Activated naive CD8-positive, alpha-beta T cell treated with anti-CD3 and anti-CD28 coated beads, Interleukin-2, amount 50 U/mL, for 24 hours (primary cell): ENCODE measurements around the gene CPNE2.
A peak's percentile ranks its signal among the peaks of the same experiment; 100 is the strongest.

ENCODE experiments used
- ATAC-seq: fragments of 150-1000 bp; cut with Tn5 transposase; one replicate; pipeline ENCODE4 v1.10.0; 2021
- DNase-seq: peaks from one replicate; pipeline ENCODE4 v3.0.0; 2021
- H3K27ac Mint-ChIP-seq: one replicate; pipeline ENCODE4 v1.8.0; 2021; ENCODE audit warnings: mild to moderate bottlenecking, mixed read lengths
- H3K27me3 Mint-ChIP-seq: one replicate; pipeline ENCODE4 v1.8.0; 2021; ENCODE audit warnings: mixed read lengths
- H3K36me3 Mint-ChIP-seq: one replicate; pipeline ENCODE4 v1.8.0; 2021; ENCODE audit warnings: low read depth, mixed read lengths
- H3K4me1 Mint-ChIP-seq: one replicate; pipeline ENCODE4 v1.8.0; 2021; ENCODE audit warnings: mixed read lengths
- H3K4me3 Mint-ChIP-seq: one replicate; pipeline ENCODE4 v1.8.0; 2021; ENCODE audit warnings: mild to moderate bottlenecking, moderate library complexity, mixed read lengths
- H3K9me3 Mint-ChIP-seq: one replicate; pipeline ENCODE4 v1.8.0; 2021; ENCODE audit warnings: mixed read lengths

Gene CPNE2

DNA sequence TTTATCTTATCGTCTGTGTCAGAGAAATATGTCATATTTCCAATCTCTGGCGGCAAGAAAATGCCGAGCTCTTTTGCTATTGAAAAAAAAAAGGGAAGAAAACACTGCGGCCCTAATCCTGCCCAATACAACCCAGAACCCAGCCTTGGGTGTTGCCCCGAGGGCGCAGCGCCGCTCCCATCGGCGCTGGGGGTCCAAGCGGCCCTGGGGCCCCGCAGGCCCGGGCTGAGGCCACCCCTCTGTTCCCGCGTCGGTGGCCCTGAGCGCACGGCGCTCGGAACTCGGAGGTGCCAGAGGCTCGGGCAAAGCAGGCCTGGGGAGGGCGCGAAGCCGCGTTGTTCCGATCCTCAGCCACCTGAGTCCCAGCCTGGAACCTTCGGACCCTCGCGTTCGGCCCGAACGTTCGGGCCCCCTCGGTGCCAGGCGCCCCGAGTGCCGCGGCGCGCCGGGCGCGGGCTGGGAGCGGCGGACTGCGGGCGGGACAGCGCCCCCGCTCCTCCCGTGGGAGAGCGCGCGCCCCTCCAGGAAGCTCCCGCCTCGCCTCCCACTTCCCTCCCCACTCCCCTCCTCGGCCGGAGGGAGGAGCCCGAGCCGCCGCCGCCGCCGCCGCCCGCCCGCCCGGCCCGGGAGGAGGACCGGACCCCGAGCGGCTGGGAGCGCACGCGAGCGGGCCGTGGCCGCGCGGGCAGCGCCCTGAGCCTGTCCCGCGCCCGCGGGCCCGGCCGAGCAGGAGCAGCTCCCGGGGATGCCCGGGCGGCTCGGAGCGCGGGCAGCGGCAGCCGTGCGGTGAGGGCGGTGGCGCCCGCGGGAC lies at the start of gene CPNE2:
Gene CPNE2 (plus strand): TSS at position 609 of the 811 bp plus-strand sequence. CDS start 18,160 bp downstream, outside the sequence.
- Mint-ChIP-seq H3K9me3 (no peaks in the 10 kb centered on the region), H3K27ac (peak within 1 kb of the TSS; percentile 39), H3K4me3 (peak within 1 kb of the TSS; percentile 68), H3K36me3 (no peaks in the 10 kb centered on the region), H3K27me3 (peaks cover 12% of the 10 kb centered on the region), H3K4me1 (peaks cover 14% of the 10 kb centered on the region)
- ATAC-seq: peak; percentile 56
- DNase-seq: peak; percentile 49

DNA sequence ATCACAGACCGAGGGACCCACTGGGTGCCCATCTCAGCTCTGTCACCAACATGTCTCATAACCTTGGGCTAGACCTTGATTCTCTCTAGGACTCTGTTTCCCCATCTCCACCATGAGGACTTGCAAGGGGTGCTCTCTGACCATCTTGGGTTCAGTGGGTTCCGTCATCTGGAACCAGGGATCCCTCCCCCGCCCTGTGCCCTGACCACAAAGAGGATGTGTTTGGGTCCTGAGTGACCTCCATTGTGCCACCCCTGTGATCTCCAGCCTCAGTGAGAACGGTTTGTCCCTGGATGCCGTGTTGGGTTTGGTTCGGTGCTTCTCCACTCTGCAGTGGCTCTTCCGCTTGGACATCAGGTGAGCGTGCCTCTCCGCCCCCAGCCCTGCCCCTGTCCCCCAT lies 49.1 kb upstream of the CPNE2 start:
- Mint-ChIP-seq H3K4me3 (peak overlapping the region; percentile 11), H3K9me3 (no peaks in the 10 kb centered on the region), H3K27me3 (no peaks in the 10 kb centered on the region), H3K27ac (peak overlapping the region; percentile 97), H3K4me1 (peaks cover 85% of the 10 kb centered on the region), H3K36me3 (peaks cover 56% of the 10 kb centered on the region)
- ATAC-seq: no peak
- no peak for DNase-seq

DNA sequence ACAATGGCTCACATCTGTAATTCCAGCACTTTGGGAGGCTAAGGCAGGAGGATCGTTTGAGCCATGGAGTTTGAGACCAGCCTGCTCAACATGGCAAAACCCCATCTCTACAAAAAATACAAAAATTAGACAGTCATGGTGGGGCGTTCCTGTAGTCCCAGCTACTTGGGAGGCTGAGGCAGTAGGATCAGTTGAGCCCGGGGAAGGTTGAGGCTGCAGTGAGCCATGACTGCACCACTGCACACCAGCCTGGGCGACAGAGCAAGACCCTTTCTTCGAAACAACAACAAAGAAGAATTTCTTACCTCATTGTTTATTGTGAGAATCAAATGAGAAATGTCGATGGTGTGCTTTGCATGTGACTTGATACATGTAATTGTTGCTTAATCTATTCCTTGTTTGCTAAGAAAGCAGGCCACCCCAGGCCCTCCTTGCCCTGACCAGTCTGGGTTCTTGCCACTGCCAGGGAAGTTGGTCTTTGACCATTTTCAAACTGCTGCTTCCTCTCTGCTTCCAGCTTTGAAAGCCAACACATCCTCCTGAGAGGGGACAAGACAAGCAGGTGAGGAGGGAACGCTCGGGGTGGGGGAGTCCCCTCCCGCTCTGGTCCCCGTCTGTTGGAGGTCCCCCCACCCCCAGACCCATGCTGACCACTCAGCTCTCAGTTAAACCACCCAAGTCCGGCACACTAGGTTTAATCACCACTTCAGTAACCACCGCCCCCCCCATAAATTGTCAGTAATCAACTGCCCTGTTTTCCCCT lies 47.3 kb upstream of the CPNE2 start:
- Mint-ChIP-seq H3K9me3 (no peaks in the 10 kb centered on the region), H3K4me1 (peaks cover 78% of the 10 kb centered on the region), H3K27ac (peak overlapping the region; percentile 76), H3K36me3 (peaks cover 51% of the 10 kb centered on the region), H3K4me3 (no peak overlapping the region), H3K27me3 (no peaks in the 10 kb centered on the region)
- DNase-seq (no peak), ATAC-seq (no peak)

DNA sequence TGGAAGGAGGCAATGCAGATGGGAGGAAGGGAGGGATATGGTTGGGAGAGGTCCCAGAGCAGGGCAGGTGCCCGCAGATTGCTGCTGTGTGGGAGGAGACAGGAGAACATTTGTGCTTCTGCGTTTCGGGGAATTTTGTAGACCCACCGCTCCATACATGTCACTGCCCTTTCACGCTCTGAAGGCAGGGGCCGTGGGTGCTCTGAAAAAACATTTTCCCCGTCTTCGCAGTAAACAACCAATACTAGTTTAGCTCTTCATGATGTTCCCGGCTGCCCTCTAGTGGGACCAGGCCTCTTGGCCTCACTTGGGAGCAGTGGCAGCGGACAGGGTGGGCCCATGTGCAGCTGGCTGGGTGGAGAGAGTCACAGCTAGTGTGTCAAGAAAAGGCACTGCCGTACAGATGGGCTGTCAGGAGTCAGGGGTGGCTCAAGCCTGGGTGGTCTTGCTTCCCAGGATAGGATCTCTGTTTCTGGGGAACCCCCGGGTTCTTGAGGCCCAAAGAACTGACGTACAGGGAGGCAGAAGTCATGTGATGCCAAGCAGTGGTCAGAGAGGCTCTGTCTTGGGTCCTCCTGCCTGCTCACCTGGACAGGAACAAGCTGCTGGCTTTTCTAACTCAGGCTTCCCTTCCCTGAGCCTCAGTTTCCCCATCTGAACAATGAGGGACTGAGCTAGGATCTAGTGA lies 46.5 kb upstream of the CPNE2 start:
- ATAC-seq (no peak), DNase-seq (peak; percentile 43)
- peaks cover 78% of the 10 kb centered on the region for H3K4me1 Mint-ChIP-seq
- H3K4me3 Mint-ChIP-seq: no peak overlapping the region
- no peaks in the 10 kb centered on the region for H3K9me3 Mint-ChIP-seq
- H3K27ac Mint-ChIP-seq: peak overlapping the region; percentile 76
- peaks cover 51% of the 10 kb centered on the region for H3K36me3 Mint-ChIP-seq
- no peaks in the 10 kb centered on the region for H3K27me3 Mint-ChIP-seq

DNA sequence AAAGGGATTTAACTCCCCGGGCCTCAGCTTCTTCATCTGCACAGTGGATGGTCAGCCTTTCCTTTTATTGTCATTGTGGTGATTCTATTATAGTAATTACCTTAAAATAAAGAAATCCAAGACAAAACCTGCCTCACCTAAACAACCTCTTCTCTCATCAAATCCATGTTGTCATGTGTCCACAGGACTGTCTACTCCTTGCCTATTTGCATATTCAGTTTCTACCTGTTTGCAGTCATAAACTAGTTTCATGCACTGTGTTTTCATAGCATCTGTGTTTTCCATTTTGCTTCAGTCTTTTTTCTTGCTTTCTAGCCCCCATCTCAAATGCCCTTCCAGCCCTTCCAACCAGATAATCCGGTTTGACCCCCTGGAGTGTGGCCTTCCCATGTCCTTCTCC lies 44.3 kb upstream of the CPNE2 start:
- peak overlapping the region; percentile 43 for H3K27ac Mint-ChIP-seq
- no peaks in the 10 kb centered on the region for H3K9me3 Mint-ChIP-seq
- DNase-seq: no peak
- H3K4me3 Mint-ChIP-seq: no peak overlapping the region
- H3K36me3 Mint-ChIP-seq: peaks cover 58% of the 10 kb centered on the region
- H3K27me3 Mint-ChIP-seq: no peaks in the 10 kb centered on the region
- no peak for ATAC-seq
- H3K4me1 Mint-ChIP-seq: peaks cover 78% of the 10 kb centered on the region

DNA sequence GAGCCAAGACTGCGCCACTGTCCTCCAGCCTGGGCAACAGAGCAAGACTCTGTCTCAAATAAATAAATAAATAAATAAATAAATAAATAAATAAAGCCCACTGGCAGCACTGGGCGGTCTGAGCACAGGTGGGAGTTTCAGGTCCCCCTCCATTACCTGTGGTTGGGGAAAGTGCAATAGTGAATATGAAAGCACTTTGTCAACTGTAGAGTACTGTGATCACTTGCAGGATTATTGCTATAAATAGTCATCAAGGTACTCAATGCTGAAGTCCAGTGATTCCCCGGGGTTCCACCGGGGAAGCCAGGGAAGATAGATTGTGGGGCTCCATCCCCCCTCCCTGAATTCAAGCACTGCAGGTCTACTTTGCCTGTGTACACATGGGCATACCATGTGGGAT lies 42.7 kb upstream of the CPNE2 start:
- Mint-ChIP-seq H3K9me3 (no peaks in the 10 kb centered on the region), H3K27ac (peak overlapping the region; percentile 94), H3K36me3 (peaks cover 57% of the 10 kb centered on the region), H3K4me1 (peaks cover 73% of the 10 kb centered on the region), H3K4me3 (no peak overlapping the region), H3K27me3 (no peaks in the 10 kb centered on the region)
- no peak for DNase-seq
- ATAC-seq: peak; percentile 35

DNA sequence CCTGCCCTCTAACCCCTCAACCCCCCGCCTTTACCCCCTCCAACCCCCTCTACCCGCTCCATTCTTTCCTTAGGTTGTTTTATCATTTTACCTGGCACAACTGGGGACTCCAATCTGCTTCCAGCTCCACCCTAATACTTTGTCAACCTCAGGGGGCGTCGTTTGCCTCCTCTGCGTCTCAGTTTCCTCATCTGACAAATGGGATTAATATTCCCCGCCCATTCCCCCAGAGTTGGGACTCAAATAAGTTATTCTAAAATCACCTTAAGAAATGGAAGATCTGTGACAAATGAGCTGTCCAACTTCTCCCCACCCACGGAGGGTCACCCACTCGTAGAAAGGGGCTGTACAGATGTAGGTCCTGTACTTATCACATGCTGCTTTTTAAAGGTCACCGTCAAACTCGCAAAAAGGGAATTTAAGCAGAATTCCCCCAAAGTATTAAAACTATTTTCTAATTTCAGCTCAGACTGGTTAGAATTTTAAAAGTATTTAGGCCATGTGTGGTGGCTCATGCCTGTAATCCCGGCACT lies 40.6 kb upstream of the CPNE2 start:
- H3K27ac Mint-ChIP-seq: peak overlapping the region; percentile 94
- DNase-seq (peak; percentile 54), ATAC-seq (peak; percentile 57)
- H3K9me3 Mint-ChIP-seq: no peaks in the 10 kb centered on the region
- H3K4me1 Mint-ChIP-seq: peaks cover 58% of the 10 kb centered on the region
- H3K27me3 Mint-ChIP-seq: no peaks in the 10 kb centered on the region
- peaks cover 59% of the 10 kb centered on the region for H3K36me3 Mint-ChIP-seq
- peak overlapping the region; percentile 59 for H3K4me3 Mint-ChIP-seq

DNA sequence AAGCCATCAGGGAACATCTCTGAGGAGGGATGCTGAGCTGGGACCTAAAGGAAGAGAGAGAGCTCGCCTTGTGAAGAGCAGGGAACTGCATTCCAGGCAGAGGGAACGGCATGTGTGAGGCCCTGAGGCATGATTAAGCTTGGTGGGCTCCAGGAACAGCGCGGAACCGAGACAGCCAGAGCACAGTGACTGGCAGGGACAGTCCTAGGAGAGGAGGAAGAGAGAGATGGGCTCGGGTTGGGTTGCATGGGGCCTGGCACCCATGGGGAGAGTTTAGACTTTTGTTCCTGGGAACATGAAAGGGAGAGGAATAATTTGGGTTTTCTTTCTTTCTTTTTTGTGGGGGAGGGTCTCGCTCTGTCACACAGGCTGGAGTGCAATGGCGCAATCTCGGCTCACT lies 39.2 kb upstream of the CPNE2 start:
- no peak for ATAC-seq
- H3K27me3 Mint-ChIP-seq: no peaks in the 10 kb centered on the region
- H3K4me3 Mint-ChIP-seq: no peak overlapping the region
- peak overlapping the region; percentile 94 for H3K27ac Mint-ChIP-seq
- no peaks in the 10 kb centered on the region for H3K9me3 Mint-ChIP-seq
- H3K36me3 Mint-ChIP-seq: peaks cover 57% of the 10 kb centered on the region
- peaks cover 54% of the 10 kb centered on the region for H3K4me1 Mint-ChIP-seq
- DNase-seq: no peak

DNA sequence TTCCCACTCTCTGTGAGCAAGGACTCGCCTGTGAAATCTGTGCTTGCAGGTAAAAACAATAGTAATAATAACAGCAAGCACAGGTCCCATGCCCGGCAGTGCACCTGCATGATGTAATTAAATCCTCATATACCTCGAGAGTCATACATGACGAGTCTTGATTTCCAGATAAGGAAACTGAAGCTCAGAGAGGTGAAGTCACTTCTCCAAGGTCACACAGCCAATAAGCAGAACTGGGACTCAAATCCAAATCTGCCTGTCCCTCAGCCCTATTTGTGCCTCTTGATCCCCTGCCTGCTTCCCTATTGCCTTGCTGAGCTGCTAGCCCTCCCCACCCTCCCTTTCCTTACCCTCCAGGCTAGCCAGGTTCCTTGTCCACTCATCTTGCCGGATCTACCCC lies 38.0 kb upstream of the CPNE2 start:
- H3K4me1 Mint-ChIP-seq: peaks cover 48% of the 10 kb centered on the region
- peak overlapping the region; percentile 94 for H3K27ac Mint-ChIP-seq
- H3K36me3 Mint-ChIP-seq: peaks cover 55% of the 10 kb centered on the region
- no peaks in the 10 kb centered on the region for H3K9me3 Mint-ChIP-seq
- no peaks in the 10 kb centered on the region for H3K27me3 Mint-ChIP-seq
- no peak for ATAC-seq
- no peak for DNase-seq
- no peak overlapping the region for H3K4me3 Mint-ChIP-seq

DNA sequence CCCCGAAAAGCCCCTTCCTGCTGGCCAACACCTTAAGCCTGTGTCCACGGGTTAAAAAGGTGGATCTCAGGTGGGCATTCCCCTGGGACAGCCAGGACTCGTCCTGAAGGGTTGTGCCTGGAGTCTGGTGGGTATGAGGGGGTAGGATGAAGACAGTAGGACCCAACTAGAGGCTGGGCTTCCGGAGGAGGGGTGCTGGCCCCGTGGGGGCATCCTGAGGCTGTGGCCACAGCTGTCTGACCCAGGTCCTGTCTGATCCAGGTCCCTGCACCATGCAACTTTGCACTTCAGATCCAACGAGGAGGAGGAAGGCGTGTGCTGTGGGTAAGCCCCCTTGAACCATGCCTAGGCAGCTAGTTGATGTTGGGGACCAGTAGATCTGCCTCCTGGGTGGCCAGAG lies 37.6 kb upstream of the CPNE2 start:
- DNase-seq (no peak), ATAC-seq (no peak)
- Mint-ChIP-seq H3K27ac (no peak overlapping the region), H3K4me1 (peaks cover 50% of the 10 kb centered on the region), H3K27me3 (no peaks in the 10 kb centered on the region), H3K4me3 (no peak overlapping the region), H3K36me3 (peaks cover 58% of the 10 kb centered on the region), H3K9me3 (no peaks in the 10 kb centered on the region)

DNA sequence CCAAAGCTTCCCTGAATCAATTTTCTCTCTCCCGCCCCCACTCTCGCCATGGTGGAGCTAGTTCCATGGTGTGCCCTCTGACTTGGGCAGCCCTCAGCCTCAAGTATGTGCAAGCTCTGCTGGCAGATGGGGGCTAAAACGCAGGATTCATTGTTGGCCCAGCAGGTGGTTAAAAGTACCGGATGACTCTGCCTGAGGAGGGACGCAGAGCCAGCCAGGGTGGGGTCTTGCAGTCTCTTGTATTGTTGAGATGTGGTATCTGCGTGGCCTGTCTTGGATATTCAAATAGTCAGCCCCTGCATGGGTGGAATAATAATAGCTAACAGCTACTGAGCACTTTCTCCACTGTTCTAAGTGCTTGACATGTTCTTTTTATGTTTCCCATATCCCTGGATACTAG lies 36.7 kb upstream of the CPNE2 start:
- DNase-seq: no peak
- Mint-ChIP-seq H3K9me3 (no peaks in the 10 kb centered on the region), H3K4me1 (peaks cover 49% of the 10 kb centered on the region), H3K27ac (no peak overlapping the region), H3K36me3 (peaks cover 63% of the 10 kb centered on the region), H3K4me3 (no peak overlapping the region), H3K27me3 (no peaks in the 10 kb centered on the region)
- ATAC-seq: no peak

DNA sequence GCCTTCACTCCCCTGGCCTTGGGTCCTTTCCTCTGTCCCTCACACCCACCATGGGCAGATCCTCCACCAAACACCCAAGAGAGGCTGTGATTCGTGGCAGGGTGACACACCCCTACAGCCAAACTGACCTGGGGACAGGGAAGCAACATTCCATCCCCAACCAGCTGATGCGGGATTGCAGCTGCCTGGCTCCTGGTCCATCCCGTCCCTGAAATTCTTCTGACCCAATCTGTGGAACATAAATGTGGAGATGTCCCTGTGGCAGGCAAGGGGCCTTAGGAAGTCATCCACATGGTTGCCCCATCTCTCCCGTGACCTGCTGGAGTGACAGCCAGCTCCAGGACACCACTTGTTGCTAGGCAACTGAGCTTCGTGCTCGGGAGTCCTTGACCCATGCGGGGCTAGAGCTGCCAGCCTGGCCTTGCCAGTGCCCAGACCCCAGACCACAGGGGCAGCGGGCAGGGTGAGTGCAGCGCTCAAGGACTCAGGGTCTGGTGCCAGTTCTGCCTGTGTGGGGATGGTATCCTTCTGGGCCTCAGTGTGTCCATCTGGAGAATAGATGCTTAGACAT lies 34.0 kb upstream of the CPNE2 start:
- Mint-ChIP-seq H3K27ac (no peak overlapping the region), H3K4me3 (no peak overlapping the region), H3K9me3 (no peaks in the 10 kb centered on the region), H3K27me3 (no peaks in the 10 kb centered on the region), H3K4me1 (peaks cover 31% of the 10 kb centered on the region), H3K36me3 (peaks cover 61% of the 10 kb centered on the region)
- DNase-seq (no peak), ATAC-seq (no peak)

DNA sequence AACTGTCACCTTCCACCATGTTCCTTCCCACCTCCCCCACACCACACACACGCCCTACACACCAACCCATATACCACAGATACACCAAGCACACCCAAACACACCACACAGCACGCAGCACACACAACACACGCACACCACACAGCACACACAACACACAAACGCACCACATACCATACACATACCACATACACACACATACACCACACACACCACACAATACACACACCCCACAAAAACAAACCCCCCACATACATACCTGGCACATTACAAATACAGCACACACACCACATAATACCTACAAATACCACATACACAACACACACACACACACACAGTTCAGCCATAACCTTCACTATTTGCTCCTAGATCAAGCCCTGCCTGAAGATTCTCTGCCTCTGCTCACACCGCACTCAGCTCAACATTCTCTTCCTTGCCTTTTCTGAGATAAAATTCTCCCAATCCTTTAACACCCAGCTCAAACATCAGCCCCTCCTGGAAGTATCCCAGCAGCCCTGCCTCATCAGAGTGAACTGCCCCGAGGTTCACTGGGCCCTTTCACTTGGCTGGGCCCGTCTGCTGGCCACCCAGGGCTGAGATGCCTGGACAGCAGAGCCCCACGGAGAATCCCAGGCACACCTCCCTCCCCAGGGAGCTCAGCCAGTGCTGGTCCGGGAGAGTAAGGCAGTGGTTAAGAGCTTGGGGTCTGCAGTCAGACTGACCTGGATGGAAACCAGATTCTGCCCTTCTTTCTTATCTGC lies 31.9 kb upstream of the CPNE2 start:
- Mint-ChIP-seq H3K4me3 (no peak overlapping the region), H3K36me3 (peaks cover 48% of the 10 kb centered on the region)
- no peak for ATAC-seq

More for the DNA sequence above, 31.9 kb upstream of the CPNE2 start:
- no peak for DNase-seq
- Mint-ChIP-seq H3K27me3 (no peaks in the 10 kb centered on the region), H3K4me1 (peaks cover 24% of the 10 kb centered on the region), H3K9me3 (no peaks in the 10 kb centered on the region), H3K27ac (peak overlapping the region; percentile 78)
